ENCODE data around the gene DNPEP.
"Not testable (repeated sequence)": the region's sequence is repeated elsewhere in the genome, so short reads cannot be mapped to it uniquely, and the experiment has no call there.

Gene DNPEP

GRCh38 chr2:219400562-219400961, 12.8 kb upstream of the DNPEP start:
- DNase-seq = no peak

DNA sequence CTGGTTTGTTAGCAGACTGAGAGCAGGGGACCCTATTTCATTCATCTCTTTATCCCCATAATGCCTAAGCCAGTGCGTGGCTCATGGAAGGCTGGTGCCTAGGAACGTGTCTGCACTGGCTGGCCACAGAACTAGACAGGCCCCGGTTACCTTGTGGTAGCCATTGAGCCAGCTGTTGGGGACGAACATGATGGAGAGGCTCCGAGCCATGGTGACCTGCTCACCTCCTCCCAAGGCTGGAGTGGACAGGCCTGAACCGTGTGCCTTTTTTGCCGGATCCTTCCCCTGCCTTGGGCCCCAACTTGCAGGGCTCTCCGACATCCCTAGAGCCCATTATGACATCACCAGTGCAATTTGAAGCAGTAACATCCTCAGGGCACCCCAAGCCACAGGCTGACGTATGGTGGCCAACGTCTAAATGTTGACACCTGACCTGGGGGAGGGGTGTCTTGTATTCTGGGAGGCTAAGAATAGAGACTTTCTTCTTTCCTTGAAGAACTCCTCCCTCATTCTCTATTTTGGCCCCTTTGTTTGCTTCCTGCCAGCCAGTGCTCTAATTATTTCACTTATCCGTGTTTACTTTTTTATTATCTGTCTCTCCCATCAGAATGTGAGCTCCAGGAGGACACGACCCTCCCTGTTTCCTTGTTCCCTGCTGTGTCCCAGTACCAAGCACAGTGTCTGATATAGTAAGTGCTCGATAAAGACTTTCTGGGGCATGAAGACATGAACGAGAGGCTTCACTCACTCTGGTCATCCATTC, 12.2 kb upstream of the DNPEP start:
- no peak for DNase-seq

DNA sequence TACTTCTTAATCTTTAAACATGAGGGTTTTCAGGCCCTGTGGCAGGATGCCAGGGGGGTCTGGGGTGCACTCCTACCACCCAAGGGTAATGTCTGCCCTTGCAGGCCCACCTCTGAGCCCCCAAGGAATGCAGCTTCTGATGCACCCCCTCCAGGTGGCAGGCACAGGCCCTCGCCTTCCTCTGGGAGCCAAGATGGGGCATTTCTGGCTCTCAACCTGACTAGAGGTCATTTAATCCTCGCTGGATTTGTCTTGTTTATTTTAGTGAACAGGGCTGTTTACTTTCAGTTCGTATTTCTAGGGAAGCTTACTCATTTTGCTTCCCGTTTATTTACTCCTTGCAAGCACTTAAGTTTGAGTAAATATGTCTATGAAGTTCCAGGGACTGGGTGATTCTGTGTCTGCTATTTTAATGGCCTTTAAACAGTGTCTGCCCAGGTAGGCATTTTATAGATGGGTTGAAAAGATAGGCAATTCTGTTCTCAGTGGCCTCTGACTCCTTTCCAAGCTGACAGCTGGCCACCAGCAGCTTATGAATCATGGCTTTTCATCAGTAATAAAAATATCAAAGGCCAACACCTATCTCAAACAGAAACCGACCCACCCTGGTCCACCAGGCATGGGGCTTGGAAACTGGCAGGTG, 11.1 kb upstream of the DNPEP start:
- DNase-seq = no peak

DNA sequence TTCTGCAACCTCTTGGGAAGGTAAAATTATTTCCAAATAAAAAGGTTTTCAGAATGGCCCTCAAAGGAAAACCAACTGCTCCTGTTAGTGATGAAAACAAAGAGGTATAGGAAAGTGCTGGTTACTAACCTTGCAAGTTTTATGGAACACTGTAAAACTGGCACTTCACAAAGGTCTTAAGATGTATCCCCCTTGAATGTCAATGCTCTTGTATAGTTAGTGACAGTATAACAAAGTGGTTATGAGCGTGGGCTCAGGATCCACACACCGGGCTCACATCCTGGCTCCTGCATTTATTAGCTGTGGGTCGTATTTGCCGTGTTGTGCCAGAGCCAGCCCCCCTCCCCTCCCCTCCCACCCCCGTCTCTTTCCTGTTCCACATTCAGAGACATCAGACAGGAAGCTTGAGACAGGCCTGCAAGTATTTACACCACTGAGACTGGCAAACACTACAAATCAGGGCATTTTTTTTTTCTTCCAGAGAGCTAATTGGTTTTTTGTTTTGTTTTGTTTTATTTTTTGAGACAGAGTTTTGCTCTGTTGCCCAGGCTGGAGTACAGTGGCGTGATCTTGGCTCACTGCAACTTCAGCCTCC, 9.2 kb upstream of the DNPEP start:
- no peak for DNase-seq

- DNase-seq = no peak
Observed at GRCh38 chr2:219395609-219396008, 7.9 kb upstream of the DNPEP start.

DNA sequence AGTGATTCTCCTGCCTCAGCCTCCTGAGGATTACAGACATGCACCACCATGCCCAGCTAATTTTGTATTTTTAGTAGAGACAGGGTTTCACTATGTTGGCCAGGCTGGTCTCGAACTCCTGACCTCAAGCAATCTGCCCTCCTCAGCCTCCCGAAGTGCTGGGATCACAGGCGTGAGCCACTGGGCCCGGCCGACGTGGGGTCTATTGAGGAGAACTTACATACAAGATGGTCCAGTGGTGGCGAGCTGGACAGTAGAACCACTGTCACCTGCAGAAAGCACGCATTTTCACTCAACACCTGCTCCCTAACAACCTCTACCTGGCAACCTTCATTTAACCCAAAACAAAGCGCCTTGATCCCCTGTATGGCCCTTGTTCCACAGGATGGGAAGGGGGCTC, 7.3 kb upstream of the DNPEP start:
- not testable (repeated sequence) for DNase-seq

DNA sequence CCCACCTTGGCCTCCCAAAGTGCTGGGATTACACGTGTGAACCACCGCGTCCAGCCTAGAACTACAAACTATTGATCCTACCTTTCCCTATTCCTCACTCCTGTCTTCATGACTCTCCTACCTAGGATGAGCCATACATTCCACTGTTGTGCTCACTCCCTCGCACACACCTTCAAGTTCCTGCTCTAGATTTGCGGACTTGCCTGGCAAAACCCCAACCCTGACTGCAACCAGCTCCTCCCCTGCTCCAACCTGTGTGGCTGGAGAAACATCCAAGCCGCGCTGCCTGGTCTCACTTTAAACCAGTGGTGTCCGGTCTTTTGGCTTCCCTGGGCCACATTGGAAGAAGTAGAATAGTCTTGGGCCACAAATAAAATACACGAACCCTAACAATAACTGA, 5.0 kb upstream of the DNPEP start:
- no peak for DNase-seq

- no peak for DNase-seq
Observed at GRCh38 chr2:219388907-219389156, 1.1 kb upstream of the DNPEP start.

DNA sequence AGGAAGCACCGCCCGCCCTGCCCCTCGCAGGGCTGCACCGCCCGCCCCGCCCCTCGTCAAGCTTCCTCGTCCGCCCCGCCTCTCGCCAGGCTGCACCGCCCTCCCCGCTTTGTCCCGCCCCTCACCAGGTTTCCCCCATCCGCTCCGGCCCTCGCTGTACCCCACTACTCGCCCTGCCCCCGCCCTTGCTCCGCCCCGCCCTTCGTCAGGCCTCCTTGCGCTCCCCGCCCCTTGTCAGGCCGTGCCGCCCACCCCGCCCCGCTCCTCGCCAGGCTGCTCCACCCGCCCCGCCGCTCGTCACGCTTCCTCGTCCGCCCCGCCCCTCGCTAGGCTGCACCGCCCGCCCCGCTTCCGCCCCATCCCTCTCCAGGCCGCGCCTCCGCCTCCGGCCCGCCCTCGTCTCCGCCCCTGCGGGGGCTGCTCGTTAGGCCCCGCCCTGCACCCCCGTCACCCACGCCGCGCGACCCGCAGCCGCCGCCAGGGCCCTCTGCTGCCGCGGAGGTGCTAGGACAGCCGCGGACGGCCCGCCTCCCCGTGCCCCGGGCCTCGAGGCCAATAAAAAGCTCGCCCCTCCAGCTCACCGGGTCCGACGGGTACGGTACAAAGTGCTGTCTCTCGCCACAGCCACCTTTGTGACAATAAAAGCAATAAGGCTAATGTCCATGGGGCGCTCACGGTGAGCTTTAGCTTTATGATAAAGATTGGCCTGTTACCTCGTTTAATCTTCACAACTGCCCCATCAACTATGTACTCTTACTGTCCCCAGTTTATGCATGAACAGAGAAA, 602 bp upstream of the DNPEP start:
- peak; percentile 94 for DNase-seq

- no peak for DNase-seq
Observed at GRCh38 chr2:219386532-219387280, 1.0 kb downstream of the DNPEP start.

GRCh38 chr2:219385958-219386520, 1.7 kb downstream of the DNPEP start:
- DNase-seq = no peak

DNA sequence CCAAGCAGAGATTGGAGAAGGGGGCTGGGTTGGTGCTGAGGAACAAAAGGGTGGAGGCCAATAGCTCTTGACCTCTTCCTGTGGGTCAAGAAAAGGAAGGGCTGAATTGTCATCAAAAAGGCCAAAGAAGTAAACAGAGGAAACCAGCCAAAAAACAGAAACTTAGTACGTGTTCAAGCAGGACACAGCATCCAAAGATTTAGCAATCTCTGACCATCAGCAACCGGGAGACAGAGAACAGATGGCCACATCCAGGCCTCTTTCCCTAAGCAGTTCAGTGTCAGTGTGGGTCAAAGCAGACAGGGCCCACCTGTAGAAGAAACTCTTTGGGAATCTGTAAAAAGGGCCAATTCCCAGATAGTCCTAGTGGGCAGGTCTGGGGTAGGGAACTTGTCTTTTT, 2.9 kb downstream of the DNPEP start:
- no peak for DNase-seq

DNA sequence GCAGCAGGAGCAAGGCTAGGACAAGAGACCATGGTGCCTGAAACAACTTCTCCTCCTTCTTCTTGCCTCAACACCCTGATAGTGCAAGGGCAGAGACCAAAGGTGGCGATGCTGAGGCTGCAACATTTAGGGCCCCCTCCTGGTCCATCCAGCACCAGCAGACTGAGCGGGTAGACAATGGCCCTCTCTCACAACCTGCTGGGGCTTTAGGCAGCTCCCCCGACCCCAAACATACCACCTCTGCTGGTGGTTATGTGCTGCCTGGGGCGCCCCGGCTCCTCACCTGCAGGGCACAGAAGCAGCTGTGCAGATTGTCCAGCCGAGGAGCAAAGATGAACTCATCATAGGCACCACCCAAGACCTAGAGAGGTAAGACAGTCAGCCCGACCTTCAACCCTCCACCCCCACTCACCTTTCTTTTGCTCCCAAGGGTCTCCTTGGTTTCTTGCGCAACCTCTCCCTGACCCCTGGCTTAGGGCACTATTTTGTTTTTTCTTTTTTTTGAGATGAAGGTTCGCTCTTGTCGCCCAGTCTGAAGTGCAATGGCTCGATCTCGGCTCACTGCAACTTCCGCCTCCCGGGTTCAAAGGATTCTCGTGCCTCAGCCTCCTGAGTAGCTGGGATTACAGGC, 3.5 kb downstream of the DNPEP start:
- DNase-seq = no peak

DNA sequence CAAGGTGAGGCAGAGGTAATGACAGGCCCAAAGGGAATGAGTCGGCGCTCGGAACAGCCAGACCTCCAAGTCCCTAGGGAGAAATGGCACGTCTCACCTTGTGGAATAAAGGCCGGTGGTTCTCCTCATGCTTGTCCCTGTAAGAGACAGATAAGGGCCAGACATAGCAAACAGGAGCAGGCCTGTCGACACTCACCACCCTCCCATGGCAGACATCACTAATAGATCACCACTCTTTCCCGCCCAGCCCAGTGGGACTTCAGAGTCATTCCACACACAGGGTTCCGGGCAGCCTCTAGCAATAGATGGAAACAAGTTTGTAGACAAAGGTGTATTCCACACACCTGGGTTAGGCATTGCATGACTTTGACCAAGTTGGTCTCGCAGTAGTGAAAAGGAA, 6.3 kb downstream of the DNPEP start:
- no peak for DNase-seq

DNA sequence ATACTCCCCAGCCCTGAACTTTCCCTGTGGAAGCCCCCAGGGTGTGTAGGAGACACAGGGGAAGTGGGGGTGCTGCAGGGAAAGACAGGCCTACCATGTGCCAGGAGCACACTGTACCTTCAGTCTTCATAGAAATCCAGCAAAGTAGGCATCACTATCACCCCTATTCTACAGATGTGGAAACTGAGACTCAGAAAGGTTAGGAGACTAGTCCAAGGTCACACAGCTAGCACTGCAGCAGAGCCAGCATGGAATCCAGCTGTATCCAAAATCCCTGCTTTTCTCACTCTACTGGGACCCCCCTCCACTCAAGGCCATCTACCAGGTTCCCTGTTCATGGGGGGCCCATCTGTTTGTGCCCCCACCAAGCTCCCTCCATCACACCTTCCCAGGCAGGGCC, 6.8 kb downstream of the DNPEP start:
- DNase-seq = no peak

DNA sequence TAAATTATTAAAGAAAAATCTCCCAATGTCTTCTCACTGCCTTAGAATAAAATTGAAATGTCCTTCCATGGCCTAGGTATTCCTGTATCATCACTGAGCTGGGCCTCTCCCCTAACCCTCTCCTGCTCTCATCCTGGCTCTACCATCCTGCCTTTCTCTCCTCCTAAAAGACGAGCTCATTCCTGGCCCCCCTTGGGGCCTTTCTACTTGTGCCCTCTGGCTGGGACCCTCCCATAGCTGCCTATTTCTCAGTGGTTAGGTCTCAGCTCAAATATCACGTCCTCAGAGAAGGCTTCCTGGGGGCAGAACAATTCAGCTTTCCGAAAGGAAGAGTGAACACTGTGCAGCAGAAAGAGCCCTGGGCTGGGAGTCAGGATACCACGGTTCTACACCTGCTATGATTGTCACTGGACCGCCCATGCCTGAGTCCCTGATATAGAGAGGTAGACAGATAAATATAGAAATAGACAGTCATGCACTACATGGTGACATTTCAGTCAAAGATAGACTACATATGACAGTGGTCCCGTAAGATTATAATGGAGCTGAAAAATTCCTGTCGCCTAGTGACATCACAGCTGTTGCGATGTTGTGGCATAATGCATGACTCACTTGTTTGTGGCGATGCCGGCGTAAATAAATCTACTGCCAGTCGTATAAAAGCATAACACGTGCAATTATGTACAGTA, 9.4 kb downstream of the DNPEP start:
- no peak for DNase-seq

- peak; percentile 18 for DNase-seq
Observed at GRCh38 chr2:219369447-219369861, 18.3 kb downstream of the DNPEP start.

DNA sequence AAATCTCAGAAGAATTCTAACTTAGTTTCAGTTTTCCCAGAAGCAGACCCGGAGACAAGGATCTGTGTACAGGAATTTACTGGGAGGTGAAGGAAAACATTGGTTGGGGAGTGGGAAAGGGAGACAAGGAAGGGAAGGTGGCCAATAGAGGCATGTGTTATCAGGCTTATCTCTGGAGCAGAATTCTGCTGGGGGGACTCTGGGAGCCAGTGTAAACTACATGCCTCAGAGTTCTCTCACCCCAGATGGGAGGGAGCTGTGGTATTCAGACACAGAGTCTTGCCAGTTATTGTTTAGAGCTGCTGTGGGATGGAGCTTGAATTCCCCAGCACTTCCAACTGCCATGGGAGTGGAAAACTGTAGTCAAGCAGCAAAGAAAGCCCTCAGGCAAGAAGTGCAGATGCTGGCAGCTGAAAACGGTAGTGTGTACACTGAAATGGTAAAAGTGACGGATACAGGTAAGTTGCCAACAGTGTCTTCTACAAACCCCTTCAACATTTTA, 19.0 kb downstream of the DNPEP start:
- DNase-seq = peak; percentile 77

DNA sequence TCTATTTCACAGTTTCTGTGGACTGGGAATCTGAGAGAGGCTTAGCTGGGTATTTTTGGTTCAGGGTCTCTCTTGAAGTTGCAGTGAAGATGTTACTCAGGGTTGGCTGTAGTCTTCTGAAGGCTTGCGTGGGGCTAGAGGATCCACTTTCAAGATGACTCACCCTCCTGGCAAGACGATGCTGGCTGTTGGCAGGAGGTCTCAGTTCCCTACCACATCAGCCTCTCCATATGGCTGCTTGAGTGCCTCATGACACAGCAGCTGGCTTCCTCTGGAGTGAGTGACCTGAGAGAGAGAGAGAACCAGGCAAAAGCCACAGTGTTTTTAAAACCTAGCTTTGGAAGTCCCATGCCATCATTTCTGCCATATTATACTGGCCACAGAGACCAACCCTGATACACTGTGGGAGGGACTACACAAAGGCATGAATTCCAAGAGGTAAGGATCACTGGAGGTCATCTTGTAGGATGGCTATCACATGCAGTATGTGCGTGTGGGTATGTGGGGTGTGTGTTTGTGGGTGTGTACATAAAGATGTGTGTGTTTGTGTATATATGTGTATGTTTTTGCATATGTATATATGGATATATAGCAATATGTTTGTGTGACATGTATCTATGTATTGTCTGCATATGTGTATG, 25.1 kb downstream of the DNPEP start:
- peak; percentile 93 for DNase-seq

GRCh38 chr2:219362072-219362471, 25.6 kb downstream of the DNPEP start:
- no peak for DNase-seq

Measured in fibroblast of skin of back (primary cell).